ENCODE data around the gene PAQR5.

DNA sequence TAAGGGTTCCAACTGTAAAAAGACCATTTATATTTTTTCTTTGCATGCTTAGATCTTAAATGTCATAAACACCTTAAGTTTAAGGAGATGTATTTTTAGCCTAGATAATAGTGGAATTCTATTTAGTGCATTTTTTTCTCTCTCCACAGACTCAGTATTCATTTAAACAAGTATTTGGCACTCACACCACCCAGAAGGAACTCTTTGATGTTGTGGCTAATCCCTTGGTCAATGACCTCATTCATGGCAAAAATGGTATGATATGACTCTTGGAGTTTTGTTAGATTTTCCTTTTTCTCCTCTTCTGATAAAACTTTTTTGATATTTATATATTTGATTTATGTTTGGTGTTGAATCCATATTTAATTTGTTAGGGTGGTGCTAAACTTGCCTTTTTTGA lies 122.8 kb downstream of the PAQR5 start:
- TF ChIP-seq, protein P1, sequence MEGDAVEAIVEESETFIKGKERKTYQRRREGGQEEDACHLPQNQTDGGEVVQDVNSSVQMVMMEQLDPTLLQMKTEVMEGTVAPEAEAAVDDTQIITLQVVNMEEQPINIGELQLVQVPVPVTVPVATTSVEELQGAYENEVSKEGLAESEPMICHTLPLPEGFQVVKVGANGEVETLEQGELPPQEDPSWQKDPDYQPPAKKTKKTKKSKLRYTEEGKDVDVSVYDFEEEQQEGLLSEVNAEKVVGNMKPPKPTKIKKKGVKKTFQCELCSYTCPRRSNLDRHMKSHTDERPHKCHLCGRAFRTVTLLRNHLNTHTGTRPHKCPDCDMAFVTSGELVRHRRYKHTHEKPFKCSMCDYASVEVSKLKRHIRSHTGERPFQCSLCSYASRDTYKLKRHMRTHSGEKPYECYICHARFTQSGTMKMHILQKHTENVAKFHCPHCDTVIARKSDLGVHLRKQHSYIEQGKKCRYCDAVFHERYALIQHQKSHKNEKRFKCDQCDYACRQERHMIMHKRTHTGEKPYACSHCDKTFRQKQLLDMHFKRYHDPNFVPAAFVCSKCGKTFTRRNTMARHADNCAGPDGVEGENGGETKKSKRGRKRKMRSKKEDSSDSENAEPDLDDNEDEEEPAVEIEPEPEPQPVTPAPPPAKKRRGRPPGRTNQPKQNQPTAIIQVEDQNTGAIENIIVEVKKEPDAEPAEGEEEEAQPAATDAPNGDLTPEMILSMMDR (IDR thresholded peaks at IDR 0.05), result no peak
- TF ChIP-seq, protein P2, sequence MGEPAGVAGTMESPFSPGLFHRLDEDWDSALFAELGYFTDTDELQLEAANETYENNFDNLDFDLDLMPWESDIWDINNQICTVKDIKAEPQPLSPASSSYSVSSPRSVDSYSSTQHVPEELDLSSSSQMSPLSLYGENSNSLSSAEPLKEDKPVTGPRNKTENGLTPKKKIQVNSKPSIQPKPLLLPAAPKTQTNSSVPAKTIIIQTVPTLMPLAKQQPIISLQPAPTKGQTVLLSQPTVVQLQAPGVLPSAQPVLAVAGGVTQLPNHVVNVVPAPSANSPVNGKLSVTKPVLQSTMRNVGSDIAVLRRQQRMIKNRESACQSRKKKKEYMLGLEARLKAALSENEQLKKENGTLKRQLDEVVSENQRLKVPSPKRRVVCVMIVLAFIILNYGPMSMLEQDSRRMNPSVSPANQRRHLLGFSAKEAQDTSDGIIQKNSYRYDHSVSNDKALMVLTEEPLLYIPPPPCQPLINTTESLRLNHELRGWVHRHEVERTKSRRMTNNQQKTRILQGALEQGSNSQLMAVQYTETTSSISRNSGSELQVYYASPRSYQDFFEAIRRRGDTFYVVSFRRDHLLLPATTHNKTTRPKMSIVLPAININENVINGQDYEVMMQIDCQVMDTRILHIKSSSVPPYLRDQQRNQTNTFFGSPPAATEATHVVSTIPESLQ (CRISPR knock-in tag; IDR thresholded peaks at IDR 0.05), result no peak
- TF ChIP-seq ESRRA (CRISPR knock-in tag; IDR thresholded peaks at IDR 0.05; ENCODE audit: borderline replicate concordance), result no peak

All from WTC11 (cell line).